IMR-90 (cell line): ENCODE measurements around the gene RPL36. TPM values are rescaled to one million over a fixed set of nuclear protein-coding genes. Genes with fewer than 3 reads are reported as not detected.

ENCODE experiments used
- ATAC-seq: fragments of 200-7000 bp; cut with Tn5 transposase; 2 replicates; pipeline ENCODE4 v1.9.1; 2020; ENCODE audit warnings: low read depth, mild to moderate bottlenecking, moderate library complexity
- BruUV-seq: library from RNA; stranded (reverse); fragments of 400-500 nt; replicated peaks from 2 replicates; lab custom pipeline; 2021; lab: Mats Ljungman, UMichigan
- CTCF ChIA-PET: fragments of 300-600 bp; formaldehyde crosslinking; extraction: SDS; loops from one replicate; lab custom pipeline; 2021; ENCODE audit warnings: antibody characterized with exemption; lab: Yijun Ruan, JAX
- POLR2A ChIA-PET: fragments of 300-600 bp; sonication (Branson Sonifier 250); formaldehyde crosslinking; loops from one replicate; lab custom pipeline; 2022; ENCODE audit warnings: antibody characterized with exemption; ENCODE audit not compliant: unreplicated experiment; lab: Charles Lee
- DNase-seq: peaks from one replicate; pipeline ENCODE4 v3.0.0; 2013
- H2AFZ ChIP-seq: replicated peaks from 2 replicates; pipeline ENCODE3; 2013; ENCODE audit warnings: low read length, mild to moderate bottlenecking; ENCODE audit not compliant: poor library complexity
- H2AK5ac ChIP-seq: 2 replicates; pipeline ENCODE4 v1.6.1; 2013; ENCODE audit warnings: low read depth, low read length, inconsistent platforms
- H2AK9ac ChIP-seq: replicated peaks from 2 replicates; pipeline ENCODE3; 2013; ENCODE audit warnings: mild to moderate bottlenecking, low read depth, low read length, moderate library complexity; ENCODE audit not compliant: poor library complexity
- H2BK120ac ChIP-seq: 2 replicates; pipeline ENCODE4 v1.6.1; 2013; ENCODE audit warnings: low read depth, low read length, inconsistent platforms
- H2BK15ac ChIP-seq: 3 replicates; pipeline ENCODE4 v1.6.1; 2013; ENCODE audit warnings: low read depth, low read length, inconsistent platforms
- H2BK20ac ChIP-seq: 2 replicates; pipeline ENCODE4 v1.6.1; 2013; ENCODE audit warnings: low read depth, mild to moderate bottlenecking, inconsistent platforms, low read length, moderate library complexity
- H2BK5ac ChIP-seq: 2 replicates; pipeline ENCODE4 v1.6.1; 2013; ENCODE audit warnings: mild to moderate bottlenecking, low read depth, low read length, inconsistent platforms; ENCODE audit not compliant: poor library complexity, severe bottlenecking
- H3K14ac ChIP-seq: replicated peaks from 2 replicates; pipeline ENCODE4 v1.6.1; 2013; ENCODE audit warnings: low read depth, low read length, inconsistent platforms
- H3K18ac ChIP-seq: 2 replicates; pipeline ENCODE4 v1.6.1; 2013; ENCODE audit warnings: low read depth, low read length, control low read depth
- H3K23ac ChIP-seq: 2 replicates; pipeline ENCODE4 v1.6.1; 2013; ENCODE audit warnings: low read depth, low read length, inconsistent platforms
- H3K27ac ChIP-seq: 2 replicates; pipeline ENCODE4 v1.5.1; 2013; ENCODE audit warnings: mild to moderate bottlenecking, control low read depth, low read length; ENCODE audit not compliant: insufficient read depth
- H3K27me3 ChIP-seq: 2 replicates; pipeline ENCODE4 v1.6.1; 2013; ENCODE audit warnings: low read length; ENCODE audit not compliant: control insufficient read depth, insufficient read depth
- H3K36me3 ChIP-seq: 2 replicates; pipeline ENCODE4 v1.6.1; 2013; ENCODE audit warnings: low read length, mixed read lengths; ENCODE audit not compliant: control insufficient read depth, insufficient read depth
- H3K4ac ChIP-seq: 2 replicates; pipeline ENCODE4 v1.6.1; 2013; ENCODE audit warnings: low read depth, low read length, inconsistent platforms
- H3K4me1 ChIP-seq: 2 replicates; pipeline ENCODE4 v1.6.1; 2013; ENCODE audit warnings: low read length, mixed read lengths; ENCODE audit not compliant: control insufficient read depth, insufficient read depth
- H3K4me2 ChIP-seq: 2 replicates; pipeline ENCODE4 v1.6.1; 2013; ENCODE audit warnings: low read depth, mild to moderate bottlenecking, control low read depth, low read length, moderate library complexity
- H3K4me3 ChIP-seq: 2 replicates; pipeline ENCODE4 v1.5.1; 2013; ENCODE audit warnings: low read depth, mild to moderate bottlenecking, control low read depth, low read length, moderate library complexity; ENCODE audit not compliant: insufficient read depth
- H3K56ac ChIP-seq: 2 replicates; pipeline ENCODE4 v1.6.1; 2013; ENCODE audit warnings: low read length, inconsistent platforms; ENCODE audit not compliant: insufficient read depth; ENCODE audit errors: extremely low read depth
- H3K79me1 ChIP-seq, 2 experiments: 2 replicates each; pipeline ENCODE4 v1.6.1; 2013; ENCODE audit warnings: low read length in 2 of 2, inconsistent platforms in 1 of 2, low read depth in 1 of 2
- H3K9ac ChIP-seq: 2 replicates; pipeline ENCODE4 v1.6.1; 2013; ENCODE audit warnings: low read depth, low read length, control low read depth
- H3K9me1 ChIP-seq: 2 replicates; pipeline ENCODE4 v1.6.1; 2013; ENCODE audit warnings: low read length, inconsistent platforms; ENCODE audit not compliant: insufficient read depth
- H3K9me3 ChIP-seq: 2 replicates; pipeline ENCODE4 v1.6.1; 2013; ENCODE audit warnings: low read length; ENCODE audit not compliant: control insufficient read depth, insufficient read depth
- H4K20me1 ChIP-seq: 2 replicates; pipeline ENCODE4 v1.6.1; 2013; ENCODE audit warnings: low read length, inconsistent platforms; ENCODE audit not compliant: insufficient read depth
- H4K5ac ChIP-seq: 2 replicates; pipeline ENCODE4 v1.6.1; 2013; ENCODE audit warnings: mild to moderate bottlenecking, low read depth, low read length, control low read depth
- H4K8ac ChIP-seq, 2 experiments: 2 replicates each; pipeline ENCODE4 v1.6.1; 2013; ENCODE audit warnings: low read depth in 2 of 2, low read length in 2 of 2, control low read depth in 1 of 2, inconsistent platforms in 1 of 2
- H4K91ac ChIP-seq: 2 replicates; pipeline ENCODE4 v1.6.1; 2013; ENCODE audit warnings: low read depth, low read length, inconsistent platforms; ENCODE audit not compliant: insufficient read depth
- BHLHE40 ChIP-seq: fragments of 150-350 bp; IDR thresholded peaks from 2 replicates; pipeline ENCODE4 v1.6.1; 2016; ENCODE audit warnings: mild to moderate bottlenecking, low read depth, low read length
- CEBPB ChIP-seq: IDR thresholded peaks from 2 replicates; pipeline ENCODE4 v1.6.1; 2012; ENCODE audit warnings: low read depth, low read length, improper control_type of control experiment
- CHD1 ChIP-seq: IDR thresholded peaks from 2 replicates; pipeline ENCODE4 v1.6.1; 2012; ENCODE audit warnings: low read depth, low read length, improper control_type of control experiment
- CTCF ChIP-seq: conservative IDR thresholded peaks from 2 replicates; pipeline ENCODE4 v1.5.1; 2012; ENCODE audit warnings: mild to moderate bottlenecking, low read depth, low read length, improper control_type of control experiment
- FOS ChIP-seq: fragments of 150-350 bp; IDR thresholded peaks from 2 replicates; pipeline ENCODE4 v1.6.1; 2016; ENCODE audit warnings: low read depth, low read length
- MAFK ChIP-seq: IDR thresholded peaks from 2 replicates; pipeline ENCODE4 v1.6.1; 2012; ENCODE audit warnings: low read depth, low read length, improper control_type of control experiment
- MAZ ChIP-seq: IDR thresholded peaks from 2 replicates; pipeline ENCODE4 v1.6.1; 2012; ENCODE audit warnings: low read depth, mild to moderate bottlenecking, low read length, improper control_type of control experiment, moderate library complexity, borderline replicate concordance
- MXI1 ChIP-seq: IDR thresholded peaks from 2 replicates; pipeline ENCODE4 v1.6.1; 2012; ENCODE audit warnings: low read depth, mild to moderate bottlenecking, low read length, moderate library complexity, borderline replicate concordance
- NFE2L2 ChIP-seq: fragments of 150-350 bp; IDR thresholded peaks from 2 replicates; pipeline ENCODE4 v1.6.1; 2016; ENCODE audit warnings: low read depth, mild to moderate bottlenecking, low read length
- POLR2A ChIP-seq: IDR thresholded peaks from 2 replicates; pipeline ENCODE4 v1.6.1; 2012; ENCODE audit warnings: mild to moderate bottlenecking, low read depth, low read length
- RAD21 ChIP-seq: IDR thresholded peaks from 2 replicates; pipeline ENCODE4 v1.6.1; 2012; ENCODE audit warnings: low read length, improper control_type of control experiment
- RCOR1 ChIP-seq: IDR thresholded peaks from 2 replicates; pipeline ENCODE4 v1.6.1; 2012; ENCODE audit warnings: mild to moderate bottlenecking, low read length, improper control_type of control experiment; ENCODE audit not compliant: insufficient replicate concordance
- RFX5 ChIP-seq: IDR thresholded peaks from 2 replicates; pipeline ENCODE4 v1.8.0; 2012; ENCODE audit warnings: low read depth, mild to moderate bottlenecking, low read length, moderate library complexity
- SMC3 ChIP-seq: fragments of 150-350 bp; IDR thresholded peaks from 2 replicates; pipeline ENCODE4 v1.6.1; 2016; ENCODE audit warnings: low read depth, mild to moderate bottlenecking, antibody characterized with exemption, low read length, moderate library complexity
- WGBS, 2 experiments: methylation state at CpG; one replicate each; pipeline versions ENCODE4 v1.1.5 to v1.1.7; 2013; ENCODE audit warnings: missing lambda C conversion rate in 2 of 2; ENCODE audit not compliant: insufficient read length in 1 of 2; ENCODE audit errors: extremely low coverage in 2 of 2; 5-methylcytosine and 5-hydroxymethylcytosine counted together
- dilution Hi-C: fragments of 300-500 bp; cut with HindIII; formaldehyde crosslinking; loops from one replicate; pipeline ENCODE4 v1.14.3; 2018; ENCODE audit warnings: low sequenced_read_pairs; ENCODE audit not compliant: unreplicated experiment
- in situ Hi-C: fragments of 300-500 bp; cut with MboI; formaldehyde crosslinking; loops from 3 replicates; pipeline ENCODE4 v1.14.3; 2019; ENCODE audit warnings: low sequenced_read_pairs, inconsistent platforms, mixed read lengths
- intact Hi-C: fragments of 100-400 bp; cut with micrococcal nuclease; formaldehyde crosslinking; loops from 2 replicates; pipeline ENCODE4 v1.10.0; 2022
- polyA plus RNA-seq, 3 experiments: library from polyadenylated mRNA; depleted of rRNA; stranded (reverse); fragments of >200 nt; gene quantifications; 2 replicates each; pipeline ENCODE4 v1.2.3, GENCODE V29; 2012; ENCODE audit warnings: low replicate concordance in 1 of 3
- total RNA-seq: library from RNA; depleted of rRNA; stranded (reverse); fragments of >200 nt; gene quantifications from 2 replicates; pipeline ENCODE4 v1.2.3, GENCODE V29; 2012
- TF ChIP-seq, protein P1 (sequence below): fragments of 150-350 bp; IDR thresholded peaks from 2 replicates; pipeline ENCODE4 v1.6.1; 2016; ENCODE audit warnings: low read depth, mild to moderate bottlenecking, low read length, moderate library complexity, borderline replicate concordance
- TF ChIP-seq, protein P2 (sequence below): fragments of 150-350 bp; IDR thresholded peaks from 2 replicates; pipeline ENCODE4 v1.6.1; 2017; ENCODE audit warnings: mild to moderate bottlenecking, antibody characterized with exemption, low read length, low read depth

The RPL36 gene
- total and polyA plus RNA-seq, 2 of the 4 experiments (the other 2 are of a cell fraction) = 232 to 757 TPM

DNA sequence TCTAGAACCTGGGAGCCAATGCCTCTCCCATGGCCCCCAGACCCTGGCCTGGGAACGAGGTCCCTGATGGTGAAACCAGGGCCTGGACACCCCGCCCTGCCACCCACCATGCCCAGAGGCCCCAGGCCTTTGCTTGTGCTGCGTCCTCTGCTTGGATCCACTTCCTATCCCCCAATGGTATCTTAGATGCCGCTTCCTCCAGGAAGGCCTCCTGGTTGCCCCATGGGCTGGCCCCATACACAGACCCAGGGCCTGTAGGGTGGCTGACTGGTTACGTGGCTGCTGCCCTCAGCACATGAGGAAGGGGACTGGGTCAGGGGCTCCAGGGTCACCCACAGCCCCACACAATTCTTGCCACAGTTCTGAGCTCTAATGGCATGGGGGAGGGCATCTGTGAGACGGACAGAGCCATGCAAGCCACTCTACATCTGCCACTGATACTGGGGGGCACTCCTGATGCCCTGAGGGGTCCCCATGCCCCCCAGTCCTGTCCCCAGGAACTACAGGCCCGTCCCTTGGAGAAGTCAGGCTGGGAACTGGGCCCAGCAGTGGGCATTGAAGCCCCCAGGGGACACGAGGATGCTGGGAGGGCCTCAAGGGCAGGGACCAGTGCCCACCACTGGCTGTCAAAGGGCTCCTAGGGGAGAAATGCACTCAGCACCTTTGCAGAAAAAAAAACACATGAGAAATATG, 5.0 kb downstream of the RPL36 start:
- Histone ChIP-seq H4K8ac (no peak overlapping the region), H3K27ac (no peak overlapping the region), H3K4me3 (no peak overlapping the region), H3K23ac (no peak overlapping the region), H3K79me1 (peaks cover 4 to 74% of the 10 kb centered on the region in 2 experiments; a peak in 3 of 4 replicates), H4K20me1 (peaks cover 85% of the 10 kb centered on the region), H3K56ac (no peak overlapping the region), H2BK120ac (no peak overlapping the region), H3K4ac (no peak overlapping the region), H2BK20ac (no peak overlapping the region), H2BK5ac (no peak overlapping the region), H3K18ac (no peak overlapping the region), H3K9me3 (no peaks in the 10 kb centered on the region), H3K14ac (no peak overlapping the region), H2AK9ac (no peak overlapping the region), H4K91ac (no peak overlapping the region), H3K4me2 (no peak overlapping the region), H2AFZ (no peak overlapping the region), H3K9me1 (peaks cover 4% of the 10 kb centered on the region; the same call in 1 of the 2 replicates), H3K9ac (no peak overlapping the region), H4K5ac (no peak overlapping the region), H3K27me3 (no peaks in the 10 kb centered on the region), H2AK5ac (no peak overlapping the region), H2BK15ac (no peak overlapping the region), H3K4me1 (peaks cover 2% of the 10 kb centered on the region; the same call in 1 of the 2 replicates), H3K36me3 (peaks cover 78% of the 10 kb centered on the region)
- CTCF ChIA-PET = no interaction called here
- no peak for ATAC-seq
- in situ Hi-C loops = no loop called here
- no peak for DNase-seq
- no TSS peak for BruUV-seq
- WGBS, 2 experiments = 78% methylated on average over 2 of the region's 8 CpGs; no CpG with 5 or more reads in 1 of the 2 experiments
- POLR2A ChIA-PET = no interaction called here
- intact Hi-C loops = no loop called here
- dilution Hi-C loops = no loop called here
- TF ChIP-seq MXI1 (no peak), FOS (no peak), CEBPB (no peak), BHLHE40 (no peak), MAFK (no peak), RFX5 (no peak), SMC3 (no peak), POLR2A (no peak), RCOR1 (no peak), NFE2L2 (no peak), CHD1 (no peak), CTCF (no peak), RAD21 (no peak), MAZ (no peak)
- TF ChIP-seq, protein P1, sequence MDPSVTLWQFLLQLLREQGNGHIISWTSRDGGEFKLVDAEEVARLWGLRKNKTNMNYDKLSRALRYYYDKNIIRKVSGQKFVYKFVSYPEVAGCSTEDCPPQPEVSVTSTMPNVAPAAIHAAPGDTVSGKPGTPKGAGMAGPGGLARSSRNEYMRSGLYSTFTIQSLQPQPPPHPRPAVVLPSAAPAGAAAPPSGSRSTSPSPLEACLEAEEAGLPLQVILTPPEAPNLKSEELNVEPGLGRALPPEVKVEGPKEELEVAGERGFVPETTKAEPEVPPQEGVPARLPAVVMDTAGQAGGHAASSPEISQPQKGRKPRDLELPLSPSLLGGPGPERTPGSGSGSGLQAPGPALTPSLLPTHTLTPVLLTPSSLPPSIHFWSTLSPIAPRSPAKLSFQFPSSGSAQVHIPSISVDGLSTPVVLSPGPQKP = no peak
- TF ChIP-seq, protein P2, sequence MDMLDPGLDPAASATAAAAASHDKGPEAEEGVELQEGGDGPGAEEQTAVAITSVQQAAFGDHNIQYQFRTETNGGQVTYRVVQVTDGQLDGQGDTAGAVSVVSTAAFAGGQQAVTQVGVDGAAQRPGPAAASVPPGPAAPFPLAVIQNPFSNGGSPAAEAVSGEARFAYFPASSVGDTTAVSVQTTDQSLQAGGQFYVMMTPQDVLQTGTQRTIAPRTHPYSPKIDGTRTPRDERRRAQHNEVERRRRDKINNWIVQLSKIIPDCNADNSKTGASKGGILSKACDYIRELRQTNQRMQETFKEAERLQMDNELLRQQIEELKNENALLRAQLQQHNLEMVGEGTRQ = no peak
